Measurements from ENCODE around the gene CLCC1. TPM values are rescaled to one million over a fixed set of nuclear protein-coding genes. Genes with fewer than 3 reads are reported as not detected.
"Not testable (repeated sequence)": the region's sequence is repeated elsewhere in the genome, so short reads cannot be mapped to it uniquely, and the experiment has no call there.

The CLCC1 gene, protein sequence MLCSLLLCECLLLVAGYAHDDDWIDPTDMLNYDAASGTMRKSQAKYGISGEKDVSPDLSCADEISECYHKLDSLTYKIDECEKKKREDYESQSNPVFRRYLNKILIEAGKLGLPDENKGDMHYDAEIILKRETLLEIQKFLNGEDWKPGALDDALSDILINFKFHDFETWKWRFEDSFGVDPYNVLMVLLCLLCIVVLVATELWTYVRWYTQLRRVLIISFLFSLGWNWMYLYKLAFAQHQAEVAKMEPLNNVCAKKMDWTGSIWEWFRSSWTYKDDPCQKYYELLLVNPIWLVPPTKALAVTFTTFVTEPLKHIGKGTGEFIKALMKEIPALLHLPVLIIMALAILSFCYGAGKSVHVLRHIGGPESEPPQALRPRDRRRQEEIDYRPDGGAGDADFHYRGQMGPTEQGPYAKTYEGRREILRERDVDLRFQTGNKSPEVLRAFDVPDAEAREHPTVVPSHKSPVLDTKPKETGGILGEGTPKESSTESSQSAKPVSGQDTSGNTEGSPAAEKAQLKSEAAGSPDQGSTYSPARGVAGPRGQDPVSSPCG
- total RNA-seq, result 20.9 and 23.9 TPM in 2 replicates

DNA sequence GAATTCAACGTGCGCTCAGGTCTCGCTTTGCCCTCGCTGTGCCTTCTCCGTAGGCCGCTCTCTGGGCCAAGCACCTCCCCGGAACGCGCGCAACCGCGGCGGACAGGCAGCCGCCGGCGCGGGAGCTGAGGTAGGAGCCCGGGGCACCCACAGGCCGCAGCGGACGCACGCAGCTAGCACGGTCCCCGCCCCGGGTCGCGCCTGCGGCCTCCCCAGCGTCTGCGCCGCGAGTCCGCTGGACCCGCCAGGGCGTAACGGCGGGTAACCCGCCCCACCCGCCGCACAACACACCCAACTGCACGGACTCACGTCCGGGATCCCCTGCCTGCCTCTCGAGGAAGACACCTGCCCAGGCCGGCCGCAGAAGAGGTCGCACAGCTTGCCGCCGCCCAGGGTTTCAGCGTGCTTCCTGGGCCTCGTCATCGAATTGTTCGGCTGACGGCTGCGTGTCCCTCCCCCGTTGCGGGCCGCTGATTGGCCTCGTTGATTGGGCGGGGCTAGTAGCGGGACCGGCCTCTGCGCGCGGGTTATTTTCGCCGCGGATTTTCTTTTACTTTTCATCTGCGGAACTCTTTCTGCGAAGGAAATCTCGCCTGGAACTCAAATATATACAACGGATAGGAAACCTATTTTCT lies at the start of gene CLCC1:
TSS of gene CLCC1 (minus strand) at position 433 of the 635 bp plus-strand sequence. CDS start 13,047 bp downstream, outside the sequence.
- intact Hi-C loops (cut with micrococcal nuclease), result loop anchor here (1.0 to 5.0 kb wide), 9 partner anchors 79 to 401 kb away; partner anchors contain the start of genes EEIG2, GPSM2, PRPF38B and SARS1

DNA sequence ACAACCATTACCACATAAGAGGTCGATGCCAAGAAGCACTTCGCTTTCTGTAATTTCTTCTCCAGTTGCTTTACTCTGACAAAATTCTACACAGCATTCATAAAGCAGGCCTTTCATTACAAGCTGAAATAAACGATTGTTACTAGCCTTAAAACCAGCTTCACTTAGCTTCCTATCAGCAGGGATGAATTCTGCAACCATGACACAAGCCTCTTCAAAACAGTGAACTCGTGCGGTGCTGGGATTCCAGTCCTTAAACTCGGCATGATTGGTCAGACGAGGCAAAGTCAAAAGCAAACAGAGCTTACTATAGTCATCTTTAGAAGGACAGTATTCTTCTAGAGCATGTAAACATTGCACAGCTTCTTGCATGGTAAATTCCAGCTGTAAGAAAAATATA lies 48.1 kb upstream of the CLCC1 start:
- intact Hi-C loops (cut with micrococcal nuclease), result no loop called here

- intact Hi-C loops (cut with micrococcal nuclease), result not testable (repeated sequence)
Measured at GRCh38 chr1:108996622-108997021, 33.3 kb upstream of the CLCC1 start.

DNA sequence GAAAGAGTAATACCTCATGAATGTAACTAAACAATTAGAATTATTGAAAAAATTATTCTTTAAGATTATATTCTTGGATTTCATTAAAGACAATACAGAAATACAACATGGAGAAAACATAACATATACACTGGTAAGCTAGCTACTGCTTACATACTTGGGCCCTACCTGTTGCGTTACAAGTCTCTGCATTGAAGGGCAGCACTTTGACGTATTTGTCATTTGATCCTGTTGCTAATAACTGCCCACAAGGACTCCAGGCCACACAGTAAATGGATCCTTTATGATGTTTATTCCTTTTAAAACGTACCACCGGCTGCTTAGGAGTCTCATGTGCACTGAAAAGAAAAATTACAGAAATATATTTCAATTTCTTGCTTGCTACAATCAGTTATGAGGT lies 19.8 kb upstream of the CLCC1 start:
- intact Hi-C loops (cut with micrococcal nuclease), result no loop called here

- intact Hi-C loops (cut with micrococcal nuclease), result no loop called here
Measured at GRCh38 chr1:108976658-108977057, 13.4 kb upstream of the CLCC1 start.

DNA sequence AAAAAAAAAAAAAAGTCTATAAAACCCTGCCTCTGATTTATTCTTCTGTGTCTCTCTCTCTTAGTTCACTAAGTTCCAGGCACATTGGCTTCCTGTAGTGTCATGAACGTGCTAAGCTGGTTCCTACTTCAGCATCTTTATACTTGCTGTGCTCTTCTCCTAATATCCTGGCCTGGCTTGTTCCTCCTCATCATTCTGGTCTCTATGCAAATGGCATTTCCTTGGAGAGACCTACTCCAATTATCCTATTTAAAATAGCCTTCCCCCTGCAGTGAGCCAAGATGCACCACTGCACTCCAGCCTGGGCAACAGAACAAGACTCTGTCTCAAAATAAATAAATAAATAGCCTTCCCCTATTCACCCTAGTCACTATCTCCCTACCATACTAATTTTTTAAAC lies 9.7 kb upstream of the CLCC1 start:
- intact Hi-C loops (cut with micrococcal nuclease), result no loop called here

DNA sequence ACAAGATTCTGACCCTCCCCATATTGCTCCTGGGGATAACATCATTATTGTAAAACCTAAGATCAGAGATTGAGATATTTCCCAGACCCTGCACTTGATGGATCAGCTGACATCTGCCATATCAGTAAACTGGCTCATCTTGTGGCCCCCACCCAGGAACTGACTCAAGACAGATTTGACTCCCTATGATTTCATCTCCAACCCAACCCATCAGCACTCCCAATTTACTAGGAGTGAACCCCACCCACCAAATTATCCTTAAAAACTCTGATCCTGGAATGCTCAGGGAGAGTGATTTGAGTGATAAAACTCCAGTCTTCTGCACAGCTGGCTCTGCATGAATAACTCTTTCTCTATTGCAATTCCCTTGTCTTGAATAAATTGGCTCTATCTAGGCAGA lies 6.1 kb upstream of the CLCC1 start:
- intact Hi-C loops (cut with micrococcal nuclease), result no loop called here

GRCh38 chr1:108962681-108963051 lies 618 bp downstream of the CLCC1 start:
- intact Hi-C loops (cut with micrococcal nuclease), result loop anchor here (1.0 to 5.0 kb wide), 10 partner anchors 80 to 400 kb away; partner anchors contain the start of genes EEIG2, GPSM2, PRPF38B and SARS1

GRCh38 chr1:108961752-108962486 lies 1.4 kb downstream of the CLCC1 start:
- intact Hi-C loops (cut with micrococcal nuclease), result loop anchor here (1.0 to 5.0 kb wide), 6 partner anchors 85 to 400 kb away; partner anchors contain the start of genes EEIG2, GPSM2, PRPF38B and SARS1

- intact Hi-C loops (cut with micrococcal nuclease), result loop anchor here (5.0 kb wide), 2 partner anchors 251 to 399 kb away; partner anchors contain the start of genes EEIG2 and SARS1
Measured at GRCh38 chr1:108961198-108961597, 2.1 kb downstream of the CLCC1 start.

DNA sequence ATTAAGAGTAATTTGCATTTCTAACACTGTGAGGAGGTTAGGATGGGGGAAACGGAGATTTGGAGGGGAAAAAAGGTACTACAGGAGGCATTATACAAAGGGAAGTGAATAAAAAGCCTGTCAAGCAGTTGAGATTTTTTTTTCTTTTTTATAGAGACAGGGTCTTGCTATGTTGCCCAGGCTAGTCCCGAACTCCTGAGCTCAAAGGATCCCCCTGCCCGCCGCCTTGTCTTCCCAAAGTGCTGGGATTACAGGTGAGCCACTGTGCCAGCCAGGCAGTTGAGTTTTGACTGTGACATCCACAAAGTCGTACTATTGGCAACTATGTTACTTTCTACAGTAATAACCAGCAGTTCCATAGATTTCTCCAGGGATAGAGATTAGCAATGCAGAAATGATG lies 2.6 kb downstream of the CLCC1 start:
- intact Hi-C loops (cut with micrococcal nuclease), result loop anchor here (5.0 kb wide), 2 partner anchors 252 to 398 kb away; partner anchors contain the start of genes EEIG2 and SARS1

- intact Hi-C loops (cut with micrococcal nuclease), result loop anchor here (2.0 kb wide), 1 partner anchor 469 kb away; the partner anchor contains the start of gene PSMA5
Measured at GRCh38 chr1:108957888-108958287, 5.4 kb downstream of the CLCC1 start.

GRCh38 chr1:108955881-108956280 lies 7.4 kb downstream of the CLCC1 start:
- intact Hi-C loops (cut with micrococcal nuclease), result loop anchor here (2.0 kb wide), 1 partner anchor 471 kb away; the partner anchor contains the start of gene PSMA5

DNA sequence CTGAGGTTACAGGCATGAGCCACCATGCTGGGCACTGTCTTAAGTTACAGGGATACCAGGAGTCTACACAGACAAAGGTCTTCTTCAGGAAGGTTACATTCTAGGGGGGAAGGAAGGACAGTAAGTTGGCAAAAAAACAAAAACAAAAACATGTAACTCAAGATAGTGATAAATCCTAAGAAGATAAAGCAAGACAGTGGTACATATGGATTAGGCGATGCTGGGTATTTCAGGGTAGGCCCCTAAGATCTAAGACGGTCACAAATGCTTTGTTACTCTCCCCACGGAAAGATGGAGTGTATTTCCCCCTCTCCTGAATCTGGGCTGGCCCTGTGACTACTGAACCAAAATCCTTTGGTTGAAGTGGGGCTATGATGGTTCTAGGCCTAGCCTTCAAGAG lies 8.2 kb downstream of the CLCC1 start:
- intact Hi-C loops (cut with micrococcal nuclease), result no loop called here

- intact Hi-C loops (cut with micrococcal nuclease), result no loop called here
Measured at GRCh38 chr1:108953452-108953851, 9.8 kb downstream of the CLCC1 start.

DNA sequence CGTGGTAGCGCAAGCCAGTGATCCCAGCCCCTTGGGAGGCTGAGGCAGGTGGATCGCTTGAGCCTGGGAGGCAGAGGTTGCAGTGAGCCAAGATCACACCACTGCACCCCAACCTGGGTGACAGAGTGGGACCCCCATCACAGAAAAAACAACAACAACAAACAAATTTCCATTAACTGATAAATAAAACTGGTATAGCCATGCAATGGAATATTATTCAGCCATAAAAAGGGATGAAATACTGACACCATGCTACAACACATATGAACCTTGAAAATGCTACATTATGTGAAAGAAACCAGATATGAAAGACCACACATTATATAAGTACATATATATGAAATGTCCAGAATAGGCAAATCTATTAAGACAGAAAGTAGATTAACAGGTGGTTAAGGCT lies 12.0 kb downstream of the CLCC1 start:
- intact Hi-C loops (cut with micrococcal nuclease), result no loop called here

DNA sequence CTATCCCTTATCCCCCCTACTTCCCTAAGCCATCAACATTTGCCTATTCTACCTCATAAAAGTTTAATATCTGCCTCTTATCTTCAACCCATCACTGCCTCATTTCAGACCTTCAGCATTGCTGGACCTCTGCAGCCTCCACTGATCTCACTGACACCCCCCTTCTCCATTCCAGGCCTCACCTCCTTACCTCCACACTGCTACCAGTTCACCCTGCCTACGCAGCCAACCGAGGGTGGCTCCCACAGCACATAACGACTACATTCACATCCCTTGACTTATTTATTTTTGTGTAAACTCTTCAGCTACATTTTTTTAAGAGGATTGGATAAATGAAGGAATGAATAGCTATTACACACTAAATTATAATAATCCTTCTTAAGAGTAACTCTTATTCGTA lies 14.2 kb downstream of the CLCC1 start:
- intact Hi-C loops (cut with micrococcal nuclease), result no loop called here

- intact Hi-C loops (cut with micrococcal nuclease), result no loop called here
Measured at GRCh38 chr1:108947871-108948525, 15.3 kb downstream of the CLCC1 start.

- intact Hi-C loops (cut with micrococcal nuclease), result no loop called here
Measured at GRCh38 chr1:108936170-108936569, 27.1 kb downstream of the CLCC1 start.

- intact Hi-C loops (cut with micrococcal nuclease), result no loop called here
Measured at GRCh38 chr1:108933944-108934343, 29.3 kb downstream of the CLCC1 start.

DNA sequence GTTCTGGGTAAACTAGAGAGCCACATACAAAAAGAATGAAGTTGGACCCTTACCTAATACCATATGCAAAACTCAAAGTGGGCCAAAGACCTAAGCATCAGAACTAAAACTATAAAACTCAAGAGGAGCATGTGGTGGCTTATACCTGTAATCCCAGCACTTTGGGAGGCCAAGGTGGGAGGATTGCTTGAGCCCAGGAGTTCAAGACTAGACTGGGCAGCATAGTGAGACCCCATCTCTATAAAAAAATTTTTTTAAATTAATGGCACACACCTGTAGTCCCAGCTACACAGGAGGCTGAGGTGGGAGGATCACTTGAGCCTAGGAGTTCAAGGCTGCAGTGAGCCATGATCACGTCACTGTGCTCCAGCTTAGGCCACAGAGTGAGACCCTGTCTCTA lies 35.7 kb downstream of the CLCC1 start:
- intact Hi-C loops (cut with micrococcal nuclease), result not testable (repeated sequence)

All from T-helper 1 cell treated with Interleukin-12 subunit alpha and Interleukin-12 subunit beta and Interleukin-4 antibody, amounts not matched to agents 30 ng/mL and 1 ng/mL, for 36 hours (primary cell).